GM19395 (cell line): ENCODE data around the gene MRPL51.
A peak's percentile ranks its signal among the peaks of the same experiment; 100 is the strongest.

Experiments used
- ATAC-seq: cut with Tn5 transposase; IDR thresholded peaks from one replicate; pipeline ENCODE4 v1.9.1; 2021; ENCODE audit warnings: mild to moderate bottlenecking, moderate library complexity; ENCODE audit not compliant: unreplicated experiment

The MRPL51 gene

DNA sequence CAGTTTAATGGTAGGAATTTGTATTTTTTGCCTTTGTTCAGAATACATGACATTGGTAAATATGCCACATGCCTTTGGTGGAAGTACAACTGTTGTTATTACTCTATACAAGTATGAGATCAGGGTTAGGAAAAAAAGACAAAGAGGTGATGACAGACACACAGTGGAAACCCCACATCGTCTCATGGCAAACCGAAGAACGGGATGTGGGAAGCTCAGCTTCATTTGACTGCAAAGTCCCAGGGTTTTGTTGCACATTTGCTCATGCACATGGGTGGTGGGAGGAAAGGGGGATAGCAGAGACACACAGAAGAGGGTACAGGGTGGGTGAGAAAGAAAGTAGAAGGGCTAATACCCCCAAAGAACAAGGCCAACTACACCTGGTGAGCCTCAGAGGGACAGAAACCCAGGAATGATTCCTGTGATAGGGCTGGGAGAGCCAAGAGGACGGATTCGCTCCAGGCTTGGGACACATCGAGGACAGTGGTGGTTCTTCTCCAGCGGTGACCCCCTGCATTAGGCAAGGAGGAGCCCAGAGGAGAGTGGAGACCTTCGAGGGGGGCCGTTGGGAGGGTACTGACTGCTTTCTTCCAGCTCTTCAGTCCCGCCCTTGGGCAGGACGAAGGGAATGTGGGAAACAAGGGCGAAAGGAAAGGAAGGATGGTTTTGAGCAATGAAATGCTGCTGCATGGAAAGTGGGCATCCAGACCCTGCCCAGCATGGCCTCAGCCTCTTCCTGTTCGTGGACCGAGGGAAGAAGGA, 30.6 kb downstream of the MRPL51 start:
- ATAC-seq, result peak; percentile 31

- peak; percentile 80 for ATAC-seq
Measured at GRCh38 chr12:6461401-6462233, 31.4 kb downstream of the MRPL51 start.

DNA sequence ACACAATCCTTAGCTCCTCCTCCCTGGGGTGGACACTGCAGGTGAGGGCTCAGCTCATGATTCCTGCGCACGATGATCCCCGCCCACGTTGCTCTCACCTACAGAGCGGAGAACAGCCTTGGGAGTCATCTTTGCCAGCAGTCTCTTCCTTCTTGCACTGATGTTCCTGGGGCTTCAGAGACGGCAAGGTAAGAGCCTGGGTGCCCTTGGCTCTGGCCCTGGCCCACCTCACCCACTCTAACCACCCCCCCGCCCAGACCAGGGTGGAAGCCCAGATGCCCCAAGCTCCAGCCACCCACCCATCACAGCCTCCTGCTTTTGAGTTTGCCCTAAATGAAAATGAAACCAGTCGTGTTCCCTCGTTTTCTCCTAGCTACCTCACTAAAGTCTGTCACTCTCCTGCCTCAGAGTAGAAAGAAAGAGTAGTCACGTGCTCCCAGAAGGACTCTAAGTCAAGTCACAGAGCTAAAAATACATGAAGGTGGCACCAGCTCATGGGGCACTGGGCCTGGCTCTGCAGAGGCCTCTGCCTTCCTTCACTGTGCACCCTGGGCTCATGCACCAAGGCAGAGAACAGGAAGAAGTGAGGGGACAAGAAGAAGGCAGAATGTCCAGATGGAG, 32.2 kb downstream of the MRPL51 start:
- no peak for ATAC-seq

DNA sequence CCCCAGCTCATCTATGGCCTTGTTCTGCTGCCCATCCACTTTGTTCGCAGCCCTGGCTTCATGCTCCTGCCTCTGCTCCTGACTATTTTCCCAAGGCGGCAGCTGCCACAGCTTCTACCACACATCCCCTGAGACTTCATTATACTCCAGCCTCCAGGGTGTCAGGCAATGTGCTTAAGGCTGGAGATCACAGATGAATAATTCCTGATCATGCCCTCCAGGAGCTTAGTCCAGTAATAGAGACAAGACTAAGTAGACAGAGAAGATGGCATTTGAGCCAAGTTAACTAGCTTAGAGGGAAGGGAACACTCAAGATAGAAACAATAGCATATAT, 34.1 kb downstream of the MRPL51 start:
- no peak for ATAC-seq

DNA sequence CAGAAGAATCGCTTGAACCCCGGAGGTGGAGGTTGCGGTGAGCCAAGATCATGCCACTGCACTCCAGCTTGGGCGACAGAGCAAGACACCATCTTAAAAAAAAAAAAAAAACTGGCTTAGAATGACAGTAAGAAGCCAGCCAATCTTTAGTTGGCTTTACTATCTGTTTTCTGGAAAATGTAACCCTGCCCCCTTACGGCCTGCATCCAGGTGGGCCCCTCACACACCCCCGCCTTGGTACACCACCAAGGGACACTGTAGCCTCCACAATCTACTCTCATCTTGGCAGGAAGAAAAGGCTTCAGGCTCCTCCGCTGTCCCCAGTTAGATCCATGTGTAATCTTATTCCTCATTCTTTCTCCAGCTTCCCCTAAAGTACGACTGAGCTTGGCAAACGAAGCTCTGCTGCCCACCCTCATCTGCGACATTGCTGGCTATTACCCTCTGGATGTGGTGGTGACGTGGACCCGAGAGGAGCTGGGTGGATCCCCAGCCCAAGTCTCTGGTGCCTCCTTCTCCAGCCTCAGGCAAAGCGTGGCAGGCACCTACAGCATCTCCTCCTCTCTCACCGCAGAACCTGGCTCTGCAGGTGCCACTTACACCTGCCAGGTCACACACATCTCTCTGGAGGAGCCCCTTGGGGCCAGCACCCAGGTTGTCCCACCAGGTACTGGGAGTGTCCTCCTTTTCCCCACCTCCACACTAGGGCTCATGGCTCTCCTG, 34.6 kb downstream of the MRPL51 start:
- no peak for ATAC-seq

GRCh38 chr12:6457220-6457945, 35.7 kb downstream of the MRPL51 start:
- no peak for ATAC-seq

- ATAC-seq, result no peak
Measured at GRCh38 chr12:6452944-6453630, 40.0 kb downstream of the MRPL51 start.

- peak; percentile 10 for ATAC-seq
Measured at GRCh38 chr12:6452245-6452943, 40.7 kb downstream of the MRPL51 start.

GRCh38 chr12:6451348-6452244, 41.5 kb downstream of the MRPL51 start, which contains the start of gene TAPBPL:
TSS of gene TAPBPL (plus strand) at chr12:6452042. CDS start at chr12:6452249, 207 bp downstream.
- peak; percentile 69 for ATAC-seq

DNA sequence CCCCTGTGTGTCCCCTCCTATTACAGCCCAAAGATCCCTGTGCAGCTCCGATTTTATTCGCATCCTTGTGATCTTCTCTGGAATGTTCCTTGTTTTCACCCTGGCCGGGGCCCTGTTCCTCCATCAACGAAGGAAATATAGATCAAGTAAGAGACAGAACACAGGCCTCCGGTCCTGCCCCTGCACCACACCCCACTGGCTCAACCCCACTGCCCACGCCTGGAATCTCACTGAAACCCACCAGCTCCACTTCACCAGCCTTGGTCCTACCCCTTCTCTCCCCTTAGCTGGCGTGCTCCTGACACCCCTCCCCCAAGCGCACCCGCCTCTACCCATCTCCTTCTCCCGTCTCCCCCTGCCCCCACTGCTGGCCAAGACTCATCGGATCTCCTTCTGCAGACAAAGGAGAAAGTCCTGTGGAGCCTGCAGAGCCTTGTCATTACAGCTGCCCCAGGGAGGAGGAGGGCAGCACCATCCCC, 42.2 kb downstream of the MRPL51 start:
- no peak for ATAC-seq

DNA sequence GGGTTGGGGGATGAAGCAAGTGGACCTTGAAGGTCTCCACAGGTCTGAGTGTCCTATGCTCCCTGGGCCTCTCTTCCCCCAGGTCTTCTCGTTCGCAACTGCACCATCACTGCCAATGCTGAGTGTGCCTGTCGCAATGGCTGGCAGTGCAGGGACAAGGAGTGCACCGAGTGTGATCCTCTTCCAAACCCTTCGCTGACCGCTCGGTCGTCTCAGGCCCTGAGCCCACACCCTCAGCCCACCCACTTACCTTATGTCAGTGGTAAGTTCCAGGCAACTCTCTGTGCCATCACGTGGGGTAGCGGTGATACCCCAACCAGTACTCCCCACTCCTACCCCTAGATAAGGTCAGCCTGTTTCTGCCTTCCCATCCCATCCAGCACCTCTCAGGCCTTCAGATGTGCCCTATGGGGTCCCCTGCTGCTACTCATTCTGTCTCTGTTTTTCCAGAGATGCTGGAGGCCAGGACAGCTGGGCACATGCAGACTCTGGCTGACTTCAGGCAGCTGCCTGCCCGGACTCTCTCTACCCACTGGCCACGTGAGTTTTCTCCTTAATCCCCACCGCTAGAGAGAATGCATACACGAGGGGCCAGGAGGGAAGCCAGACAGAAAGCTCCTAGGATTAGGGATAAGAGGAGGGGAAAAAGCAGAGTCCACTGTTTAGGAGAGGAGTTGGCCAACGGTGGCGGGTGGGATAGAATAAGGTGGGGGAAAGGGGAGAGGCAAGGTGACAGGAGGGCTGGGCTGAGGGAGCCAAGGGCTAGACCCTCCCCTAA, 42.8 kb downstream of the MRPL51 start:
- ATAC-seq, result no peak

DNA sequence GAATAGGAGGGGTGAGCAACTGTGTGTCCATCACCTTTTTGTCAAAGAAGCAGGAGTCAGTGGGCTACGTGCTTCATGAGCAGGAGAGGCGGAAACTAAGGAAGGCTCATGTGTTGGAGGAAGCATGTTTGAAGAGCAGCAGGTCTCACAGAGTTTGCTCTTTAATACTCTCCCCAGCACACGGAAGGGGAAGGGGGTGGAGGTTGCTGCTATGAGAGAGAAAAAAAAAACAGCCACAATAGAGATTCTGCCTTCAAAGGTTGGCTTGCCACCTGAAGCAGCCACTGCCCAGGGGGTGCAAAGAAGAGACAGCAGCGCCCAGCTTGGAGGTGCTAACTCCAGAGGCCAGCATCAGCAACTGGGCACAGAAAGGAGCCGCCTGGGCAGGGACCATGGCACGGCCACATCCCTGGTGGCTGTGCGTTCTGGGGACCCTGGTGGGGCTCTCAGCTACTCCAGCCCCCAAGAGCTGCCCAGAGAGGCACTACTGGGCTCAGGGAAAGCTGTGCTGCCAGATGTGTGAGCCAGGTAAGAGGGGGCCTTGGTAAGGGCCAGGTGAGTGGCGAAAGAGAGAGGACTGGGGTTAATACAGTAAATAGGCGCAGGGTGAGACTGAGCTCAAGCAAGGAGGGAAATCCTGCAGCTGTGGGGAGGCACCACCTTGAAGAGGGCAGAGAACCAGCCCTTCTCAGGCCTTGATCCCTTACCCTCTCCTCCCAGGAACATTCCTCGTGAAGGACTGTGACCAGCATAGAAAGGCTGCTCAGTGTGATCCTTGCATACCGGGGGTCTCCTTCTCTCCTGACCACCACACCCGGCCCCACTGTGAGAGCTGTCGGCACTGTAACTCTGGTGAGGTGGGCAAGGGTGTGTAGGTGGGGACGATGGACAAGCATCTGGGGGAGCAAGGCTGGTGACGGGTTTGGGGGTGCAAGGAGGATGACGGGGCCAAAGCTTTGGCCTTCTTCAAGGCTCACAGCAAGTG, 48.1 kb downstream of the MRPL51 start, which contains the start of gene CD27:
TSS of gene CD27 (plus strand) at position 252 of the 985 bp plus-strand sequence. CDS start at position 393, 141 bp downstream.
- ATAC-seq, result no peak

- no peak for ATAC-seq
Measured at GRCh38 chr12:6444031-6444430, 49.0 kb downstream of the MRPL51 start.

DNA sequence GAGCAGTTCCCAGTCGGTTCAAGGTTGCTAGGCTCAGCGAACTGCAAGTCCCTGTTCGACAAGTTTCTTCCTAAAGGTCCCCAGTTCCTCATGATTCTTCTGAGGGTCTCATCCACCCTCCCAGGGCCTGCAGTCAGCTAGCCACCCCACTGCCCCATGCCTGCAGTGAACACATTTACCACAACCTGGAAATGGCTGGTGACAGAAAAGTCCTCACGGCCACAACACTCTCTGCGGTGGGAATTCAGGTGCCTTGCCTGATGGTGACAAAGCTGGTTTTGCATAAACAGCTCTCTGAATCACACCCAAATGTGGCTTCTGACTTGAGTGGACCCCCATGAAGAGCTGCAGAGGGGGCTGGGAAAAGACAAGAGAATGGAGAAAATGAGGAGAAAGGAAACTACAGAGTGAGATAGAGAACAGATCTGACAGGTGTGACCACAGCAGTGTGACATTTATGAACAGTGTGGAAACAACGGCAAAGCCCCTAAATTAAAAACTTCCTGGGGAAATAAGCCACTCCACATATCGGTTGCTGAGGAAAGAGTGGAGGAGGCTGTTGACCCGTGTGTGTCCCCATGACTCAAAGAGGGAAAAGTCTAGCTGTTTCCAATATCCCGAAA, 49.6 kb downstream of the MRPL51 start:
- ATAC-seq, result no peak

DNA sequence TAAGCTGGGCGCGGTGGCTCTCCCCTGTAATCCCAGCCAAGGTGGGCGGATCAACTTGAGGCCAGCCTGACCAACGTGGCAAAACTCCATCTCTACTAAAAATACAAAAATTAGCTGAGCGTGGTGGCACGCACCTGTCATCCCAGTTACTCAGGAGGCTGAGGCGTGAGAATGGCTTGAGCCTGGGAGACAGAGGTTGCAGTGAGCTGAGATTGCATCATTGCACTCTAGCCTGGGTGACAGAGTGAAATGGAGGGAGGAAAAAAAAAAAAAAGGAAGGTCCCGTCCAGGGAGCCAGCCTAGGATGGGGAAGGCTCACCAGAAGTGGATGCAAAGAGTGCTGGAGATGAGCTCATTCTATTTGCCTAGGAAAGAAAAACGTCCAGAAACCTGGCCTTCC, 50.2 kb downstream of the MRPL51 start:
- ATAC-seq, result no peak
